Activated naive CD4-positive, alpha-beta T cell treated with Interleukin-2 at 50 U/mL for 16 hours (primary cell): ENCODE results near the gene SLAMF9.

Source experiments
- DNase-seq: peaks from one replicate; pipeline ENCODE4 v3.0.0-alpha.2; 2020

SLAMF9 gene

GRCh38 chr1:159974350-159974965 lies 20.4 kb upstream of the SLAMF9 start:
- no peak for DNase-seq

DNA sequence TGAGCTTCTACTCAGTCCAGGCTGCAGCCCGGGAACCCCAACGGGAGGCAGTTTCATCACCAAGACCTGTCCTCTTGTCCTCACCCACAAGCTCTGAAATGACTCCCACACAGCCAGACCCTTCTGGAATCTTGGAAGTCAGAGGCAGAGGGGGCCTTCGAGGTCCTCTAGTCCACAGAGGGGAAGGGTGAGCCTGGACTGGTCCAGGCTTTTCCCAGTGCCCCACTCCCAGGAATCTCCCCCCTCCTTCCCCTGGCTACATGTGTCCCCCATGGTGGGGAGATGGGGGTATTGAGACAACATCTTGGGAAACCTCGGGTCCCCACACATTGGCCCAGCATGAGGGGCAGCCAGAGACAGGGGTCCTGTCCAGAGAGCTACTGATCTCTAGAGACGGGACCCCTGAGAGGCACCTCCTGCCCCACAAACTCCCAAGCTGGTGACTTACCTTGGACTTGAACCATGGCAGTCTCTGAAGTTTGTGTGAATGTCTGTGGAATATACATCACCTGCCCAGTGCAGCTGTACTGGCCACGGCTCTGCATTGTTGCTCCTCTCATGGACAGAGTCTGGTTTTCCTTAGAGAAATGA lies 19.4 kb upstream of the SLAMF9 start:
- DNase-seq = no peak

- no peak for DNase-seq
Measured at GRCh38 chr1:159972443-159973205, 18.6 kb upstream of the SLAMF9 start.

GRCh38 chr1:159970932-159971342 lies 16.9 kb upstream of the SLAMF9 start:
- no peak for DNase-seq

DNA sequence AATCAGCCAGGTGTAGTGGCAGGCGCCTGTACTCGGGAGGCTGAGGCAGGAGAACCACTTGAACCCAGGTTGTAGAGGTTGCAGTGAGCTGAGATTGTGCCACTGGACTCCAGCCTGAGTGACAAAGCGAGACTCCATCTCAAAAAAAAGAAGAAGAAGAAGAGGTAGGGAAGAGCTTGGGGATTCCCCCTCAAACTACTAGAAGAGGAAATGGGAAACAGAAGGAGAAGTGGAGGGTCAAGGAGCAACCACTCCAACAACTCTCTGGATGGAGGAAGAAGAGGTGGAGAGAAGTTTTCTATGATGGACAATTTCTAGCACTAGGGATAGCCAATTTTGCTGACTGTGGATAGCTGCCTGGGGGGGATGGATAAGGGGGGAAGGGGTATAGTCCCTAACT lies 14.9 kb upstream of the SLAMF9 start:
- DNase-seq = no peak

DNA sequence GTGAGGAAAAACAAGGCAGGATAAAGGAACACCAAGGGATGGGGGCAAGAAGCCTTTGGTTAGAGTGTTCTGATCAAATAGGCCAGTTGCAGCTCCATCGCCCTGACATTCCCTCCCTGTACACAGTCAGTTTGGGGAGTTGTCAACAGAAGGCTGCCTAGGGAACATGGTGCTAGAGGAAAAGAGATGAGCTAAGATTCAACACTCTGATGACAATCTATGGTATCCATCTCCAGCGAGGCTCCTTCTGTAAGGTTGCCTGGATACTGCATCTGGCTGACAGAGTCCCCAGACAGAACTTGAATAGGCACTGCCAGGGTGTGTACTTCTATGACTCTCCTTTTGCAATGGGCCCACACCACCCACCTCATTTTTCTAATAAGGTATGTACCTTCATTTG lies 11.2 kb upstream of the SLAMF9 start:
- no peak for DNase-seq

DNA sequence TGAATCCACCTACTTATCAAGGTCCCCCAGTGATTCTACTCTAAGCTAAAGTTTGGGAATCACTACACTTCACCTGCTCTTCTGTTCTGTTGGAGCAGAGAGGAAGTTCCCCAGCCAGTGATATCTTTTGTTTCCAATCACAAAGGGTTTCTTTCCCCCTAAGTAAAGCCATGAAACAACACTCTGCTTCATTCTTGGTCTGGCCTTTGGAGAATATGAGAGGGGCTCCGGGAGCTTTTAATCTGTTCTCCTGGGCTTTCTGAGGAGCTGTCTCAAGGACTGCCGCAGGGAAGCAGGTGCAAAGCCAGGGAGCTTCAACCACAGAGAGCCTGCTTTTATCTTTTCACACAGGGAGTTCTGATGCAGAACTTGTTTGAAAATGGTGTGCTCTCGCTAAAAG lies 10.1 kb upstream of the SLAMF9 start:
- no peak for DNase-seq

DNA sequence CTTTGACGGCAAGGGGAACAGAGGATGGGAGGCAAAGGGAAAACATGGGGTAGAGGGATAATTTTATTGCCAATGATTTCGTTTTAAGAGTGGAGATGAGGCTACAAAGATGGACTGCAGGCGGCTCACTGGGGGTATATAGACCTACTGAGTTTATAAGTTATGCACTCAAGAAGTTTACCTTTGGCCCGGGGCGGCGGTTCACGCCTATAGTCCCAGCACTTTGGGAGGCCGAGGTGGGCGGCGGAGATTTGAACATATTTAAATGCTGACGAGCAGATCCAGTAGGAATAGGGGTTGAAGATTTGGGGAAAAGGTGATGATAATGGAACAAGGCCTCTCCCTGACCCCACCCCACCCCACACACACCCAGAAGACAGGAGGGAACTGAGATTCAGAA lies 8.1 kb upstream of the SLAMF9 start:
- DNase-seq = no peak

DNA sequence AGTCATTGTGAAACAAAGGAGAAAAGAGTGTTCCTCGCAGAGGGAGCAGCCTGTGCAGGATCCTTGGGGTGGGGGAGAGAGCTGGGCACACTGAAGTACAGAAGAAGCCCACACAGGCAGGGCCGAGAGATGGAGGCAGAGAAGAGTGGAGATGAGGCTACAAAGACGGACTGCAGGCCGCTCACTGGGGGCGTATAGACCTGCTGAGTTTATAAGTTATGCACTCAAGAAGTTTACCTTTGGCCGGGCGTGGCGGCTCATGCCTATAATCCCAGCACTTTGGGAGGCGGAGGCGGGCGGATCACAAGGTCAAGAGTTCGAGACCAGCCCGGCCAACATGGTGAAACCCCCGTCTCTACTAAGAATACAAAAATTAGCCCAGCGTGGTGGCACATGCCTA lies 7.6 kb upstream of the SLAMF9 start:
- no peak for DNase-seq

- DNase-seq = no peak
Measured at GRCh38 chr1:159960721-159961381, 6.8 kb upstream of the SLAMF9 start.

DNA sequence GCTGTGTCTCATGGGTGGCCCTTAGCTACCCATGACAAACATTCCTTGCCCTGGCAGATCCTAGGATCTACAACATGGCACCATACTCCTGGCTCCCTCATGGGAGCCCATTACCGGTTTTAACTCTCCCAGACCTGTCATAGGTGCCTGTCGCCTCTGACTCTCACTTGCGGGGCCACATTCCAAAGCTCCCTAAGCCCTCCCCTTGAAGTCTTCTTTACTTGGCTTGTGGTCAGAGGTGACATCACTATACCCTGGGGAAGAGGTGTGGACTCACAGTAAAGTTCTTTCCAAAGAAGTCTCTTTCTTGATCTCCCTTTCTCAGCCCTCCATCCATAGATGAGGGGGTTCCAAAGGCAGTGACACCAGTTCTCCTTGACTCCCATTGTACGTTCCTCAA lies 5.4 kb upstream of the SLAMF9 start:
- DNase-seq = no peak

DNA sequence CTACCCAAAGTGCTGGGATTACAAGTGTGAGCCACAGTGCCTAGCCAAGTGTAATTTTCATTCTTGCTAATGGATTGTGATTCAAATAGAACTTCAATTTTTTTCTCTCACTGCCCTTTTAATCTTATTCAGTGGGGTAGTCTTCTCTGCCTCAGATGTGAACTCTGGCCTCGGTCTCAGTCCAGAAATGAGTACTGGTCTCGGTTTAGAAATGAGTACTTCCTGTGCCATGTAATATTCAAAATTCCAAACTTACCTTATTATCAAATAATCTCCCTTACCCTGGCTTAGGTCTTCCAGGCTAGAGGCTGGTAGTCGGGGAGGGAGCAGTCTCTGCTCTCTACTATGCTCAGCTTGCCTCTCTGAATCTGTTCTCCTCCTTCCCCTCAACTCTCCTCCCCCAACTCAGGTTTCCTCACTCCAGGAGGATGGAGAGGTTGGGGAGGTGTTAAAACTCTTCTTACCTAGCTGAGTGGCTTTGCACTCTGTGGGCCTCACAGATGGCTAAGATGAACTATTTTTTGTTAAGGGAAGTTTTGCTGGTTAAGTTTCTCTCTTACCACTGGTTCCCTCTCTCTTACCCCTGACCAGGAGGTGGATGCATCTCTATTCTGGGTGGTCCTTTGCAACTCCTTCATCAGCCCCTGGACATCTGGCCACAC lies 4.8 kb upstream of the SLAMF9 start:
- no peak for DNase-seq

DNA sequence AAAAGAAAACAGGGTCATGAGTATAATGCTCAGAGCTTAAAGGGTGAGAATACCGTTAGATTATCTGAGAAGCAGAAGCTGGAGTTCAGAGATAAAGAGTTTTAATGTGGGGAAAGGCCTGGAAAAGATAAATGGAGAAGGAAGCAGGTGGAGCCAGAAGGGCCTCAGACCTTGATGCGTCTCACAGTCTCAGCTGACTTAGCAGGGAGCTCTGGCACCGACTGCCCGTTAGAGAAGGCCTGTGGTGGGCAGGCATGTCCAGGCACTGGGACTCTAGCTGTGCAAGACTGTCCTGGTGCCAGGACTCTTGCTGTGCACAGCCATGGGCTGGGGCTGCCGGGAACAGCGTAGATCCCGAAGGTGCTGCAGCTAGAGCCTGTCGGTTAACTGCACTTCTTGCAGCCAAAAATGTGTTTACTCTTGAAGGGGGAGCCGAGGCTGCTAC lies 3.8 kb upstream of the SLAMF9 start:
- DNase-seq = no peak

DNA sequence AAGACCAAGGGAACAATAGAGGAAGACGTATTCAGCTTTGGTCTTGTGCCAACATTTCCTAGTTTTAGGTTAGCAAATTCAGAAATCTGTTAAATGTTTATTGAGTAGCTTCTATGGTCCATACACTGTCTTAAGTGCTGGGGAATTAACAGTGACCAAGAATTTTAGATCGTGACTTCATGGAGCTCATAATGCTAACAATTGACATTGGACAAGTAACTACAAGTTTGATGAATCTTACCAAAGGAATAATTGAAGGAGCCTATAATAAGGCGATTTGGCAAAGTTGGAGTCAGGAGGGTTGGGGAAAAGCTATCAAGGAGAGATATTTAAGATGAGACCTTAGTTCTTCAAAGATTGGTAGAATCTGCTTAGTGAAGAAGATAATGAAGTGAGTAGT lies 1.4 kb upstream of the SLAMF9 start:
- DNase-seq = no peak

GRCh38 chr1:159952932-159953331 lies 1.1 kb downstream of the SLAMF9 start:
- no peak for DNase-seq

DNA sequence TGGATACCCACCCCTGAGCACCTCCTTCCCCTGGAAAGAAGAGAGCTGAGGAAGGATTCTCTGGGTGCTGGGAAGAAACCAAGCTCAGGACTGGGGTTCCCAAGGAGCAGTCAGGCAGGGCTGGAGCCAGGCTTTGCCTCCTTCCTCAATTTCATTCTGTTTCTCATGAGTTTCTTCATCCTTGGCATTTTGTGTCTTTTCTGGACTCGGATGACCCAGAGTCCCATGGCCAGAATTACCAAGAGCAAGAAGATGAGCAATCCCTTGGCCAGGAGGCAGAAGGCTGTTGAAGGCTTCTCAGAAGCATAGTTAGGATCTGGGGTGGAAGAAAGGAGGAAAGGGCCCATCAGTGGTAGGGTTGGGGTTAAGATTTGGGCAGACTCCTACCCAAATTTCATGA lies 2.5 kb downstream of the SLAMF9 start:
- DNase-seq = no peak

DNA sequence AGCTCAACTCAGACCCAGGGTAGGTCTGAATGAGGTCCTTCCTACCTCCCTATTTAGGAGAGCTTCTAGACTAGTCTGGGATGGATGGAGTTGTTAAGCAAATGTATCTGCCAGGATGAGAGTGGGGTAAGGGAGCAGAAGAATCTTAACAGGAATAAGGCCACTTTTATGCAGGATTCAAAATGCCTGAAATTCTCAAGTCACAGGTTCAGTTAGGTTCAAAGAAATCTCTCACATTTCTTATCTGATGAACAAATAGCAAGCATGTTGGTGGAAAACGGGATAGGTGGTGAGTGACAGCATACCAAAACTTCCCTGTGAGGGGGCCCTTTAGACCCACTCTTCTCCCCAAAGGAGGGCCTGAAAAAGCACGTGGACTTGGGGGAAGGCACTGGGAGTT lies 3.0 kb downstream of the SLAMF9 start:
- no peak for DNase-seq

DNA sequence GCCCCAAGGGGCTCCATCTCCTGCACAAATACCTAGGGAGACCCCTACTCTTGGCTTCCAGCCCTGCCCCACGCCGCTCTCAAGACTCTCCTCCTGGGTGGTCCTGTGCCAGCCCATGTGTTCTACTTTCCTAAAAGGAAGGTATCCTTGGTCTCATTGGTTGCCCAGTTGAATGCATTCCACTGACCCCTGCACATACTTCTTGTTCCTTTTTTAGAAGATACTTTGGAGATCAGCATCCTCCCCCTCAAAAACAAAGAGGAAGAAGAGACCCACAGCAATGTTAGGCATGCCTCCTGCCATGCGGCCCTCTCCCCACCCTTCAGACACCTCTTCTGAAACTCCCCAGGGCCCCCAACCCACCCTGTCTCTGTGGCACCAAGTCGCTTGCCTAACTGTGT lies 4.1 kb downstream of the SLAMF9 start:
- DNase-seq = no peak

- no peak for DNase-seq
Measured at GRCh38 chr1:159949123-159949522, 4.9 kb downstream of the SLAMF9 start.

- DNase-seq = no peak
Measured at GRCh38 chr1:159947942-159948341, 6.1 kb downstream of the SLAMF9 start.

DNA sequence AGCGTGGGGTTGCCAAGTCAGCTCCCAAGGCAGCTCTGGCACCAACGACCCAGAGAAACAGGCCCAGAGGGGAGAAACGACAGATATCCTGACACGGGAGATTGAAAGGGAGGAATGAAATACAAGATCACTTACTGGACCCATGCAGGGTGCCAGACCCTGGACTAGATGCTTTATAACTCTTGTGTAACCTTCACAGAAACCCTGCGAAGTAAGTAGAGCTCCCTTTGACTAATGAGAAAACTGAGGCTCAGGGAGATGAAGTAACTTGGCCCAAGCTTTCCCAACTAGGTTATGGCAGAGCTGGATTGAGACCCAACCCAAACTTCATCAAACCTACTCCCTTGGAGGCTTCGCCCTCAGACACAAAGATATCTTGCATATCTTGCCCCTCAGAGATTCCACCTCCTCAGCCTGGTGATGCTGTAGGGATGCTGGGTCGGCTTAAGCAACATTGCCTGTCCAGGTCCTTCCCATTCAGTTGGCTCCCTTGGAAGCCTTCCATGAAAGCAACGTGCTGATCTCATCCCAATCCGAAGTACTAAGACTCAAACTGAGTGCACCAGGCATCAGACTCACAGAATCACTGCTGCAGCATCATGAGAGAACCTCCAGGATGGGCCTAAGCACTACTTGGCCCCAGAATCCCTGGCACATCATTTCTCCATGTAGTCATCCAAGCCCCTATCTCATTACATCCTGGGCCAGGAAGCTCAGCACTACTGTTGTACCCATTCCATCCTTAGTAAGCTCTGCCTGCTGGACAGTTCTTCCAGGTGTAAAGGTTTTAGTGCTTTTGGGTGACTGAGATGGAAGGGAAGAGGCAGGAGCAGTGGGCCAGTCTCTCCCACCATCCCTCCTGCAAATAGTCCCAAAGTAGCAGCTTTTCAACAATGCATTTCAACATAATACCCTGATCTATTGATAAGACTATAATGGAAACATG lies 7.5 kb downstream of the SLAMF9 start:
- DNase-seq = no peak
